NCI-H524 (cell line): ENCODE results near the gene GPC3.
"Not testable (repeated sequence)": the region's sequence is repeated elsewhere in the genome, so short reads cannot be mapped to it uniquely, and the experiment has no call there.

ENCODE experiments used
- DNase-seq, 2 experiments: peaks; one replicate each; lab custom pipeline; 2025; lab: John Stamatoyannopoulos, UW

The GPC3 gene

GRCh38 chrX:133762976-133763548, 222.3 kb downstream of the GPC3 start:
- not testable (repeated sequence) for DNase-seq

DNA sequence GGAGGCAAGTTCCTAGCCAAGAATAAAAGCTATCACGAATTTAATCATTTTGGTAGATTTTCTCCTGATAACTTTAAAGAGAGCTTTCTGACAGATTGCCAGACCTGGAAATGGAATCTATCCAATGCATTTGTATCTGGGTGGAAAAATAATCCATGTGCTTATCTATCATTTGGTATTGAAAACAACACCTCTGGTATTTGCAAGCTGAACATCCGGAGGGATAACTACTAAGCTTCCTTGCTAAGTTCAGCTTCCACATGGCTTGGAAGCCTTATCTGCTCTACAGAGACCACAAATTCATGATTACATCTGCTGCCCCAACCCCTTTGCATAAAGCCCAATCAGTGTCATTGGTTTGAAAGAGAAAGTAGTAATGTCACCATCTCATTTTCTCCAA, 230.7 kb downstream of the GPC3 start:
- no peak for DNase-seq

DNA sequence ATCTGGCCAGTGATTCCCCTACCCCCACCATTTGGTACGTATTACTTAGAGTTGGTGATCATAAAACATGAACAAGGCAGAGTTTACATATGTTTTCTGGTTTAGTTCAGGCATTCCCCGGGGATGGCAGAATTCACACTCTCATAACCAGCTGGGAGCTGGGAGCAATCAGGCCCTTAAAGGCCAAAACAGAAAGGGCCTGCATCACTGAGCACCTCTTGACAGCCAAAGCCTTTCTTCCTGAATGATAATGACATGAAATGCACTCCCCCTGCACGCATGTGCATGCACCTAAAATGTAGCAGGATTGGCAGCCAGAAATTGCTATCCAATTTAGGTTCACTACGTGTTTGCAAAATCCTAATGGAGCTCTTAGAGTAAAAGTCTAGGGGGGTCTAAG, 235.4 kb downstream of the GPC3 start:
- DNase-seq, result no peak

DNA sequence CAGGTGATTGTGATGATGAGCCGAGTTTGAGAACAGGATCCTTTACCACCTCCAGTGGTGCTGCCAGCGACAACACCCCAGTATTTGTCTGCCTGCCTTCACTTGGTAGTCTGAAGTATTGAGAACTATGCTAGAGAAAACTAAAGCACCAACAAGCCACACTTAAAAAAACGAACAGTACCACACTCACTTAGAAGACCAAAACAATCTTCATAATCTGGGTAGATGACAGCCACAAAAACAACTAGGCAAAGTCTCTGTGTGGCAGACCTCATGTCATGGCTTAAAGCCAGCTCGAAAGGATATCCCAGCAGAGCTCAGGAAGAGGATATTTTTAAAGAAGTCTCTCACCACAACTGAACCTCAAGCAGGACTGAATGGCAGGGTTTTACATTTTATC, 236.0 kb downstream of the GPC3 start:
- DNase-seq, result no peak

DNA sequence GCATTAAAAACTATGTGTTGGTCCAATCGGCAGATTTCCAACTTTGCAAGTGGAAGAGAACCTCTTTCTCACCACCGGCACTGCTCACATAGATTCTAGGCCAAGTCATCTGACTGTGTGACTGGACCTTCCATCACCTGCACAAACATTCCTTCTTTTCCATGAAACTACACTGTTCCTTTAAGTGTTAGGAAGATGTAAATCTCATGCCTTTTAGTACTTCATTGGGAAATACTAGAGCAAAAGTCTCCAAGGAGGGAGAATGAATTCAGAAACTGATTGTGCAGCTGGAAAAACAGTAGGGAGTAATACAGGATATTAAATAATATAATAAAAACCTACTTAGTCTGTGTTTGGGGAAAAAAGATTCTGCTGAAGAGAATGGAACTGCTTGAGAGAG, 238.2 kb downstream of the GPC3 start:
- DNase-seq, result no peak

DNA sequence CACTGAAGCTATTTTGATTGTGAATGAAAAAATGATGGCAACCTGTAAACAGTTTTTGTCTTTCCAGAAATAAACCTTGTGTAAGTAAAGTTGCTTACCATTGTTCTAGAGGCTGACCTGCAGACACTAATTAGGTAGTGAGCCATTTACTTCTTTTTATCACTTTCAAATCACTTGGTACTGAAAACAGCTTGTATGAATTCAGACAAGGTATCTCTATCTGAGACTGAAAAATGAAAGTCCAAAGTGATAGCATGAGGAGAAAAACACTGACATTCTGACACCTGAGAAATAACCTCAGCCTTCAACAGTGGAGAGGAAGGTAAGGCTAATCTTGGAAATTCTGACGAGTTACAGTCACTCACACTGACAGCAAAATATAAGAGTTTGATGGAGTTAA, 238.8 kb downstream of the GPC3 start:
- DNase-seq, result no peak

GRCh38 chrX:133745349-133745748, 240.0 kb downstream of the GPC3 start:
- DNase-seq, result no peak

GRCh38 chrX:133742602-133743305, 242.6 kb downstream of the GPC3 start:
- no peak for DNase-seq

GRCh38 chrX:133741303-133741702, 244.1 kb downstream of the GPC3 start:
- no peak for DNase-seq

DNA sequence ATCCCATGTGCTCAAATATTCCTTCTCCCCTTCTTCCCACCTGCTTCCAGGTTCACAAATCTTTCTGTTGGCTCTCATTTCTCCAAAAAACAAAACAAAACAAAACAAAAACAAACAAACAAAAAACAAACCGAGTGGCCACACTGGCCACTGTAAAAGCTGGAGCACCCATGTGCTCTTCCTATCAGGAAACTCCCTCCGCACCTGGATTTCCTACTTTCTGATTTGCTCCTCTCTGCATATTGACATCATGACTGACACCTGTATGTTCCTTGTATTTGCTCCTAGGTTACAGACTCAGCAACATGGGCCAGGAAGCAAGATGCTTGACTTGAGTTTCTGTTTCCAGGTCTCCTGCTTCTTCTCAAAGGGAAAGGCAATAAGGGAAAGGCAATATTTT, 258.8 kb downstream of the GPC3 start:
- DNase-seq, result no peak

- DNase-seq, result peak; percentile 19 to 45
Observed at GRCh38 chrX:133726211-133726630, 259.2 kb downstream of the GPC3 start.

DNA sequence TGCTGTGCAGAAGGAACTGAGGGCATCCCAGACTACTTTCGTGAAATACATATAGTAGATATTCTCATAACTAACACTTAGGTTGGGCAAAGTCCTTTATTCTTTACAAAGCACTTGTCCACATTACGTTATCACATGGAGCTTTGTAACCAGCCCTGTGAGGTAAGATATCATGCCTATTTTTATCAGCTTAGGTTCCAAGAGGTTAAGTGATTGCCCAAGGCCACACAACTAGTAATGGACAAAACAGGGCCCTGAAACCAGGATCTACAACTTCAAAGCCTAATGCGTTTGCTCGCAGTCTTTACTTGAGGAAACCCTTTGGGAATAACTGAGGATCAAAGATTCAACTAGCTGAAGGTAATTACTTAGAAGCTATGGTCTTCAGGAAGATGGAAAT, 261.5 kb downstream of the GPC3 start:
- no peak for DNase-seq

DNA sequence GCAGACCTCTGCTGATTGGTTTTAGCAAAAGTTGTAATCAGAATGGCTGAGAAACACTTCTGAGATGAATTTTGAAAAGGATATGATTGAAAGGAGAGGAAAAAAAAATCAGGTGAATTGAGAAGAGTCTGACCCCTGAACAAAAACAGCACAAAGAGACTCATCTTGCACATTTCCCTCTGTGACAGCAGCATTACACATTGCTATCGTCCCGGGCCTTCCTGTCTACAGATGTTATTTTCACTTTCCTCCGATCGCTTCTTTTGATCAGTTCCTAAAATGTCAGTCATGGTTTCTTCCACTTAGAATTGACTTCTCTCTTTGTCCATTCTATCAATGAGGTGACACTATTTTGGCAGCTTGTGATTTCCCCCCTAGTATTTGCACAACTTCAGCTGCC, 262.6 kb downstream of the GPC3 start:
- no peak for DNase-seq

GRCh38 chrX:133720269-133720668, 265.1 kb downstream of the GPC3 start:
- not testable (repeated sequence) for DNase-seq

DNA sequence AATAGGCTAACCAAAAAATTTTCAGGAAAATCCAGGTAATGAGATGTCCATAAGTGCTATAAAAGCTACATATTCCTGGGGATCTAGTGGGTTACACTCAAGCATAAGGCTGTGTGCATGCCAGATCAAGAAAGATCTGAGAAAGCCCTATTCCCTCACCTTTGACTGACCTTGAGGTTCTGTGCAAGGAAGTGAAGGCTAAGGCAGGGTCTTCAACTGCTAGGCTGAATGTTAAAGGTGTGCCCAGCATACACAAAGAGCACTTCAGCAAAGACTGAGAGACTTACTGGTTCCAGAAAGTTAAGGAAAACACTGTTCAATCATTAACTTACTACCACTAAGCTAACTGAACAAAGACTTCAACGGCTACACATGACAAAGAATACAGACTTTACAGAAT, 269.7 kb downstream of the GPC3 start:
- no peak for DNase-seq

DNA sequence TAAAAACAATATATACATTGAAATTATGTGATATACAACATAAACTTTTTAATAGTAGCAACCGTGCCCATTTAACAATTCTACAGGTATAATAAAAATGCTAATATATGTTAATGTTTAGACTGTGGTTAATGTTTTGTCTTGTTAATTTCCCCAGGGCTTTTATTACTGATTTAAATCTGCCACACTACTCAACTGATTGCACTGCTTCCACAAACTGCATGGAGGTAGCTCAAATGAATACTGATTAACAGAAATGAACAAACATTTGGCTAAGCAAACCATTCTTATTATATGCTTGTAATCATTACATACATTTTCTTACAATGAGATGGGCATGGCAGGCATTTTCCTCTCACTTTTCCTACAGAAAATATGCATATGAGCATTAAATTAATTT, 275.9 kb downstream of the GPC3 start:
- DNase-seq, result no peak

DNA sequence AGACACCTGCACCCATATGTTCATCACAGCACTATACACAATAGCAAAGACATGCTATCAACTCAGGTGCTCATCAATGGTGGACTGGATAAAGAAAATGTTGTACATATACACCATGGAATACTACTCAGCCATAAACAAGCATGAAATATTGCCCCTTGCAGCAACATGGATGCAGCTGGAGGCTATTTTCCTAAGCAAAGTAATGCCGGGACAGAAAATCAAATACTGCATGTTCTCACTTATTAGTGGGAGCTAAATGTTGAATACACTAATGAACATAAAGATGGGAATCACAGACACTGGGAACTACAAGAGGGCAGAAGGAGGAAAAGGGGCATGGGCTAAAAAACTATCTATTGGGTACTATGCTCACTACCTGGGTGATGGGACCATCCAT, 278.5 kb downstream of the GPC3 start:
- no peak for DNase-seq

- DNase-seq, result no peak
Observed at GRCh38 chrX:133702230-133702629, 283.2 kb downstream of the GPC3 start.

- no peak for DNase-seq
Observed at GRCh38 chrX:133699023-133699728, 286.2 kb downstream of the GPC3 start.

DNA sequence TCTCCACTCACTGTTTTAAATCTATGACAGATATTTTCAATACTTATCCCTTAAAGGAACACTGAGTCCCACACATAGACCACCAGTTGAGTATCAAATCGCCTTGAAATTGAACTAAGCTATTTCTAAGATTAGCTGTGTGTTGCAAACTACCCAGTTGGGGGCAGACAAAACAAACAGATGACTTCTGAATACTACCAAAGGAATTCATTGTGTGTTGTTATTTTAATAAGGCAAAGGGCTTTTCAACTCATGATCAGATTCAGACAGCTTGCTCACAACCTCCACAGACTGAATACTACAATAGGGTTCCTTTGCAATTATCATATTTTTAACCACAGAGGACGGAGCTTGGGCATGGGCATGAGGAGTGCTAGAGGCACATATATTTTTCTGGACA, 287.1 kb downstream of the GPC3 start:
- peak in 1 of 2 experiments; percentile 19 for DNase-seq

DNA sequence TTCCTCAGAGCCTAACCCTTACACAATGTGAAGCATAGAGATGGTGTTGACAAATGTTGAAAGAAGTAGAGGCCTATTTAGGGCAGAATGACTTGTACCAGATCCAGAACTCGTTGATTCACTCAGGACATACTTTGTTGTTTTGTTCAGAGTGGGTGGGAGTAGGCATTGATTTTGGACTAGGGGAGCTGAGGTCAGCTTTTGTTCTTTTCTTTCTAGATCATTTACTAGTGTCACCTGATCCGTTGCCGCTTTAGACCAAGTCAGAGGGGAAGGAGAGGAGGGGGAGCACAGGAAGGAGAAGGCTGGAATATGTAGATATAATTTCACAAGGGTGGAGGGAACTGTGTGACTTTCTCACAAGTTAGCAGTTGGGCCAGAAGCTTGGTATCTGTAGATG, 287.7 kb downstream of the GPC3 start:
- DNase-seq, result no peak

GRCh38 chrX:133689997-133690599, 295.3 kb downstream of the GPC3 start:
- DNase-seq, result no peak

- peak; percentile 92 to 98 for DNase-seq
Observed at GRCh38 chrX:133685822-133686221, 299.6 kb downstream of the GPC3 start.
